ENCODE data around the gene SSPN.

The SSPN gene

GRCh38 chr12:26275313-26276131 is 80.1 kb downstream of the SSPN start:
- no peak for TF ChIP-seq REST (IDR thresholded peaks at IDR 0.05; ENCODE audit: low read depth)
- TF ChIP-seq EGR1 (IDR thresholded peaks at IDR 0.05) = no peak
- TF ChIP-seq ZBTB7A (IDR thresholded peaks at IDR 0.05; ENCODE audit: low read depth) = no peak
- TF ChIP-seq CEBPB (IDR thresholded peaks at IDR 0.05) = peak; percentile 56
- TF ChIP-seq TEAD4 (IDR thresholded peaks at IDR 0.05) = peak; percentile 47
- TF ChIP-seq CREB1 (IDR thresholded peaks at IDR 0.05; ENCODE audit: low read depth) = no peak
- no peak for TF ChIP-seq USF1 (IDR thresholded peaks at IDR 0.05)
- peak; percentile 78 for TF ChIP-seq EP300 (IDR thresholded peaks at IDR 0.05; ENCODE audit: borderline replicate concordance)
- no peak for TF ChIP-seq YY1 (IDR thresholded peaks at IDR 0.05; ENCODE audit: low read depth)
- TF ChIP-seq MAX (IDR thresholded peaks at IDR 0.05) = no peak
- no peak for TF ChIP-seq TAF1 (IDR thresholded peaks at IDR 0.05; ENCODE audit: low read depth)
- TF ChIP-seq RAD21 (IDR thresholded peaks at IDR 0.05; ENCODE audit: low read depth) = no peak
- peak; percentile 28; the same call in 1 of the 2 replicates for TF ChIP-seq NFIC (IDR thresholded peaks at IDR 0.05)
- TF ChIP-seq TCF12 (IDR thresholded peaks at IDR 0.05; ENCODE audit: low read depth) = peak; percentile 71
- 0 out of 2 replicates have a peak, but pooled peaks have one; percentile 50 for TF ChIP-seq FOXM1 (IDR thresholded peaks at IDR 0.05; ENCODE audit: borderline replicate concordance, low read depth)

GRCh38 chr12:26276709-26277108 is 81.3 kb downstream of the SSPN start:
- TF ChIP-seq FOXM1 (IDR thresholded peaks at IDR 0.05; ENCODE audit: borderline replicate concordance, low read depth) (no peak), CEBPB (IDR thresholded peaks at IDR 0.05) (no peak), YY1 (IDR thresholded peaks at IDR 0.05; ENCODE audit: low read depth) (no peak), EGR1 (IDR thresholded peaks at IDR 0.05) (no peak), NFIC (IDR thresholded peaks at IDR 0.05) (no peak), REST (IDR thresholded peaks at IDR 0.05; ENCODE audit: low read depth) (no peak), TEAD4 (IDR thresholded peaks at IDR 0.05) (no peak), ZBTB7A (IDR thresholded peaks at IDR 0.05; ENCODE audit: low read depth) (no peak), EP300 (IDR thresholded peaks at IDR 0.05; ENCODE audit: borderline replicate concordance) (no peak), RAD21 (IDR thresholded peaks at IDR 0.05; ENCODE audit: low read depth) (no peak), TCF12 (IDR thresholded peaks at IDR 0.05; ENCODE audit: low read depth) (no peak), CREB1 (IDR thresholded peaks at IDR 0.05; ENCODE audit: low read depth) (no peak), TAF1 (IDR thresholded peaks at IDR 0.05; ENCODE audit: low read depth) (no peak)

- no peak for TF ChIP-seq FOXM1 (IDR thresholded peaks at IDR 0.05; ENCODE audit: borderline replicate concordance, low read depth)
- TF ChIP-seq CREB1 (IDR thresholded peaks at IDR 0.05; ENCODE audit: low read depth) = no peak
These were observed 82.3 kb downstream of the SSPN start for GRCh38 chr12:26277506-26278246.

- TF ChIP-seq EGR1 (IDR thresholded peaks at IDR 0.05) = no peak
- no peak for TF ChIP-seq ZBTB7A (IDR thresholded peaks at IDR 0.05; ENCODE audit: low read depth)
- no peak for TF ChIP-seq TEAD4 (IDR thresholded peaks at IDR 0.05)
- no peak for TF ChIP-seq EP300 (IDR thresholded peaks at IDR 0.05; ENCODE audit: borderline replicate concordance)
- no peak for TF ChIP-seq USF1 (IDR thresholded peaks at IDR 0.05)
- TF ChIP-seq FOXM1 (IDR thresholded peaks at IDR 0.05; ENCODE audit: borderline replicate concordance, low read depth) = no peak
- TF ChIP-seq TCF12 (IDR thresholded peaks at IDR 0.05; ENCODE audit: low read depth) = no peak
- TF ChIP-seq TAF1 (IDR thresholded peaks at IDR 0.05; ENCODE audit: low read depth) = no peak
- TF ChIP-seq CEBPB (IDR thresholded peaks at IDR 0.05) = no peak
- TF ChIP-seq RAD21 (IDR thresholded peaks at IDR 0.05; ENCODE audit: low read depth) = no peak
- no peak for TF ChIP-seq YY1 (IDR thresholded peaks at IDR 0.05; ENCODE audit: low read depth)
- TF ChIP-seq NFIC (IDR thresholded peaks at IDR 0.05) = no peak
- no peak for TF ChIP-seq CREB1 (IDR thresholded peaks at IDR 0.05; ENCODE audit: low read depth)
- TF ChIP-seq MAX (IDR thresholded peaks at IDR 0.05) = no peak
- no peak for TF ChIP-seq REST (IDR thresholded peaks at IDR 0.05; ENCODE audit: low read depth)
These were observed 82.9 kb downstream of the SSPN start for GRCh38 chr12:26278266-26278665.

Measured in Ishikawa (cell line).